Measurements from ENCODE around the gene MIPOL1. TPM values are rescaled to one million over a fixed set of nuclear protein-coding genes. Genes with fewer than 3 reads are reported as not detected.

The MIPOL1 gene
- total and polyA plus RNA-seq, 9 of the 15 experiments (the other 6 are each of a cell fraction or from before 2014, with no cell fraction given): 6.7 to 21.9 (median 12.4) TPM

DNA sequence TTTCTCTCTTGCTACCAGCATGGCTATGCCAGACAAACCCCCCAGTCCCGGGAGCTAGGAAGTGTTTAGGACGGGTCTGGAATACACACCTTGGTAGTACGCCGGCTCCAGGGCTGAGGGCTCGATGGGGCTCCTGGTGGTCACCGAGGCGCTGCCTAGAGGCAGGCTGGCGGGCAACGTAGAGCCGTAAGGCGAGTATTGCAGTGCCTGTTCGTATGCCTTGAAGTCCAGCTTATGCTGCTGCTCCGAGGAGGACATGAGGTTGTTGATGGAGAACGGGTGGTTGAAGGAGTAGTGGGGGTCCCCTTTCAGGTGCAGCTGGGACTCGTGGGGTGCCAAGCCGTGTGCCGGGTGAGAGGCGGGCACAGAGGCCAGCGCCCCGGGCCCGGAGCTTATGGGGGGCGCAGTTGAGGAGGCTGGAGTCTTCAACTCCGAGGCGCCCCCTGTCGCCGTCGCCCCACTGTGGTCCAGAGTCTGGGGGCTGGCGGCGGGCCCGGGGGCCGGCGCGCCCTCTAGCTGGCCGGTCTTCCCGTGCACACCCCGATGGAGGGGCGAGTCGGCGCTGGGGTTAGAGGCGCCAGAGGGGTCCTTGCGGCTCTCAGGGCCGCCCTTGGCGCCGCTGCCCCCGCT is 393.7 kb downstream of the MIPOL1 start:
- Histone ChIP-seq H3K9ac (ENCODE audit: insufficient read depth in 1 of 2, low read depth in 2 of 2, low read length in 2 of 2) (no peak overlapping the region), H4K20me1 (replicated peaks; ENCODE audit: control insufficient read depth, insufficient read depth, low read length) (no peaks in the 10 kb centered on the region), H2AFZ (ENCODE audit: low read depth, low read length) (no peak overlapping the region), H3K9me3 (replicated peaks; ENCODE audit: control insufficient read depth, insufficient read depth, low read depth, low read length) (no peaks in the 10 kb centered on the region), H3K79me2 (ENCODE audit: control insufficient read depth, insufficient read depth, low read length) (peaks cover 2% of the 10 kb centered on the region; the same call in 2 of the 3 replicates), H3K9me1 (ENCODE audit: control insufficient read depth, insufficient read depth, low read length) (no peaks in the 10 kb centered on the region), H3K27ac (ENCODE audit: extremely low read depth, low read depth, low read length) (no peak overlapping the region), H3K4me2 (ENCODE audit: insufficient read depth, low read length) (no peak overlapping the region), H3K4me1 (replicated peaks in 1 of 2; ENCODE audit: control insufficient read depth in 2 of 2, insufficient read depth in 2 of 2, low read length in 2 of 2) (peaks cover 2 to 25% of the 10 kb centered on the region in 2 experiments; a peak in 4 of 5 replicates), H3K4me3 (no peak overlapping the region), H3K36me3 (ENCODE audit: control insufficient read depth, insufficient read depth, low read length) (no peaks in the 10 kb centered on the region), H3K27me3 (ENCODE audit: control insufficient read depth in 2 of 2, insufficient read depth in 2 of 2, low read length in 2 of 2) (no peaks in the 10 kb centered on the region)
- TF ChIP-seq, protein P1, sequence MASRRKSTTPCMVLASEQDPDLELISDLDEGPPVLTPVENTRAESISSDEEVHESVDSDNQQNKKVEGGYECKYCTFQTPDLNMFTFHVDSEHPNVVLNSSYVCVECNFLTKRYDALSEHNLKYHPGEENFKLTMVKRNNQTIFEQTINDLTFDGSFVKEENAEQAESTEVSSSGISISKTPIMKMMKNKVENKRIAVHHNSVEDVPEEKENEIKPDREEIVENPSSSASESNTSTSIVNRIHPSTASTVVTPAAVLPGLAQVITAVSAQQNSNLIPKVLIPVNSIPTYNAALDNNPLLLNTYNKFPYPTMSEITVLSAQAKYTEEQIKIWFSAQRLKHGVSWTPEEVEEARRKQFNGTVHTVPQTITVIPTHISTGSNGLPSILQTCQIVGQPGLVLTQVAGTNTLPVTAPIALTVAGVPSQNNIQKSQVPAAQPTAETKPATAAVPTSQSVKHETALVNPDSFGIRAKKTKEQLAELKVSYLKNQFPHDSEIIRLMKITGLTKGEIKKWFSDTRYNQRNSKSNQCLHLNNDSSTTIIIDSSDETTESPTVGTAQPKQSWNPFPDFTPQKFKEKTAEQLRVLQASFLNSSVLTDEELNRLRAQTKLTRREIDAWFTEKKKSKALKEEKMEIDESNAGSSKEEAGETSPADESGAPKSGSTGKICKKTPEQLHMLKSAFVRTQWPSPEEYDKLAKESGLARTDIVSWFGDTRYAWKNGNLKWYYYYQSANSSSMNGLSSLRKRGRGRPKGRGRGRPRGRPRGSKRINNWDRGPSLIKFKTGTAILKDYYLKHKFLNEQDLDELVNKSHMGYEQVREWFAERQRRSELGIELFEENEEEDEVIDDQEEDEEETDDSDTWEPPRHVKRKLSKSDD (conservative IDR thresholded peaks at IDR 0.05; ENCODE audit: low read length): no peak
- TF ChIP-seq ZFPM2 (CRISPR knock-in tag; IDR thresholded peaks at IDR 0.05) (no peak), SPI1 (IDR thresholded peaks at IDR 0.05; ENCODE audit: borderline replicate concordance, low read depth, low read length) (no peak), ILF3 (IDR thresholded peaks at IDR 0.05; ENCODE audit: borderline replicate concordance) (no peak), PTRF (tag; IDR thresholded peaks at IDR 0.05) (no peak), LARP7 (IDR thresholded peaks at IDR 0.05) (no peak), MTA1 (IDR thresholded peaks at IDR 0.05; ENCODE audit: borderline replicate concordance) (no peak)
- intact Hi-C loops (cut with micrococcal nuclease): no loop called here
- 93% methylated on average over 11 of the region's 45 CpGs for WGBS (ENCODE audit: insufficient coverage, low coverage, missing lambda C conversion rate)
- DNase-seq (ENCODE audit: extremely low read depth in 1 of 4, low spot score in 3 of 4) (no peak), ATAC-seq (no peak), FAIRE-seq (no peak)
- ChIA-PET POLR2A (no interaction called here), CTCF (ENCODE audit: low intra/inter-chr PET ratio) (no interaction called here)
- BruUV-seq (replicated peaks): no TSS peak
- in situ Hi-C loops (cut with MboI): loop anchor here (25.0 kb wide), 1 partner anchor 329 kb away; no protein-coding TSS in a partner anchor

All from K562 (cell line).